Astrocyte (in vitro differentiated cells and primary cell): ENCODE measurements around the gene PDCD10. TPM values are rescaled to one million over a fixed set of nuclear protein-coding genes. Genes with fewer than 3 reads are reported as not detected.

Experiments
- DNase-seq: peaks from one replicate; pipeline ENCODE4 v3.0.0-alpha.2; 2010; ENCODE audit warnings: low read depth
- FAIRE-seq: peaks from 2 replicates; lab custom pipeline; 2011; peaks lifted over from hg19 to GRCh38; lab: Jason Lieb, UNC
- H2AFZ ChIP-seq: 2 replicates; pipeline ENCODE4 v1.6.0; 2012; ENCODE audit warnings: low read depth, low read length, inconsistent platforms
- H3K27ac ChIP-seq: 2 replicates; pipeline ENCODE4 v1.5.1; 2011; ENCODE audit warnings: low read depth, low read length, inconsistent platforms
- H3K27me3 ChIP-seq: 2 replicates; pipeline ENCODE4 v1.6.0; 2011; ENCODE audit warnings: low read length, inconsistent platforms; ENCODE audit not compliant: insufficient read depth
- H3K36me3 ChIP-seq: 2 replicates; pipeline ENCODE4 v1.5.1; 2011; ENCODE audit warnings: low read length, inconsistent platforms; ENCODE audit not compliant: insufficient read depth
- H3K4me1 ChIP-seq: 2 replicates; pipeline ENCODE4 v1.5.1; 2011; ENCODE audit warnings: low read length, inconsistent platforms; ENCODE audit not compliant: insufficient read depth
- H3K4me2 ChIP-seq: 2 replicates; pipeline ENCODE4 v1.6.0; 2012; ENCODE audit warnings: low read length, inconsistent platforms
- H3K4me3 ChIP-seq: 2 replicates; pipeline ENCODE4 v1.5.1; 2011; ENCODE audit warnings: low read depth, mild to moderate bottlenecking, low read length, inconsistent platforms; ENCODE audit not compliant: insufficient read depth
- H3K79me2 ChIP-seq: 2 replicates; pipeline ENCODE4 v1.6.0; 2012; ENCODE audit warnings: mild to moderate bottlenecking, low read length, inconsistent platforms; ENCODE audit not compliant: insufficient read depth
- H3K9ac ChIP-seq: 2 replicates; pipeline ENCODE4 v1.6.0; 2012; ENCODE audit warnings: mild to moderate bottlenecking, low read length, inconsistent platforms
- H3K9me3 ChIP-seq: 2 replicates; pipeline ENCODE4 v1.5.1; 2012; ENCODE audit warnings: low read depth, mild to moderate bottlenecking, low read length, inconsistent platforms; ENCODE audit not compliant: insufficient read depth
- H4K20me1 ChIP-seq: 2 replicates; pipeline ENCODE4 v1.6.0; 2012; ENCODE audit warnings: low read length, inconsistent platforms; ENCODE audit not compliant: insufficient read depth
- H3K27ac Mint-ChIP-seq: one replicate; pipeline ENCODE4 v1.8.0; 2021; ENCODE audit warnings: mild to moderate bottlenecking, mixed read lengths; ENCODE audit not compliant: unreplicated experiment
- H3K27me3 Mint-ChIP-seq: one replicate; pipeline ENCODE4 v1.8.0; 2021; ENCODE audit warnings: low read depth, mixed read lengths; ENCODE audit not compliant: unreplicated experiment
- H3K36me3 Mint-ChIP-seq: one replicate; pipeline ENCODE4 v1.8.0; 2021; ENCODE audit warnings: low read depth, mixed read lengths; ENCODE audit not compliant: unreplicated experiment
- H3K4me1 Mint-ChIP-seq: one replicate; pipeline ENCODE4 v1.8.0; 2021; ENCODE audit warnings: low read depth, mixed read lengths; ENCODE audit not compliant: unreplicated experiment
- H3K4me3 Mint-ChIP-seq: one replicate; pipeline ENCODE4 v1.8.0; 2021; ENCODE audit warnings: mild to moderate bottlenecking, moderate library complexity, mixed read lengths; ENCODE audit not compliant: unreplicated experiment
- H3K9me3 Mint-ChIP-seq: one replicate; pipeline ENCODE4 v1.8.0; 2021; ENCODE audit warnings: mild to moderate bottlenecking, mixed read lengths; ENCODE audit not compliant: unreplicated experiment
- EZH2 ChIP-seq: IDR thresholded peaks from 2 replicates; pipeline ENCODE4 v1.6.1; 2012; ENCODE audit warnings: mild to moderate bottlenecking, low read length, inconsistent platforms; ENCODE audit not compliant: insufficient read depth
- total RNA-seq: library from RNA; stranded (reverse); gene quantifications from 2 replicates; pipeline ENCODE4 v1.2.1, GENCODE V29; 2021
- TF ChIP-seq, protein P1 (sequence below): IDR thresholded peaks from 2 replicates; pipeline ENCODE4 v1.5.1; 2011; ENCODE audit warnings: low read depth, mild to moderate bottlenecking, inconsistent platforms, low read length, moderate library complexity; ENCODE audit not compliant: insufficient read depth

Gene PDCD10
- total RNA-seq, 1 donor from 2014 or later = 66.9 TPM

DNA sequence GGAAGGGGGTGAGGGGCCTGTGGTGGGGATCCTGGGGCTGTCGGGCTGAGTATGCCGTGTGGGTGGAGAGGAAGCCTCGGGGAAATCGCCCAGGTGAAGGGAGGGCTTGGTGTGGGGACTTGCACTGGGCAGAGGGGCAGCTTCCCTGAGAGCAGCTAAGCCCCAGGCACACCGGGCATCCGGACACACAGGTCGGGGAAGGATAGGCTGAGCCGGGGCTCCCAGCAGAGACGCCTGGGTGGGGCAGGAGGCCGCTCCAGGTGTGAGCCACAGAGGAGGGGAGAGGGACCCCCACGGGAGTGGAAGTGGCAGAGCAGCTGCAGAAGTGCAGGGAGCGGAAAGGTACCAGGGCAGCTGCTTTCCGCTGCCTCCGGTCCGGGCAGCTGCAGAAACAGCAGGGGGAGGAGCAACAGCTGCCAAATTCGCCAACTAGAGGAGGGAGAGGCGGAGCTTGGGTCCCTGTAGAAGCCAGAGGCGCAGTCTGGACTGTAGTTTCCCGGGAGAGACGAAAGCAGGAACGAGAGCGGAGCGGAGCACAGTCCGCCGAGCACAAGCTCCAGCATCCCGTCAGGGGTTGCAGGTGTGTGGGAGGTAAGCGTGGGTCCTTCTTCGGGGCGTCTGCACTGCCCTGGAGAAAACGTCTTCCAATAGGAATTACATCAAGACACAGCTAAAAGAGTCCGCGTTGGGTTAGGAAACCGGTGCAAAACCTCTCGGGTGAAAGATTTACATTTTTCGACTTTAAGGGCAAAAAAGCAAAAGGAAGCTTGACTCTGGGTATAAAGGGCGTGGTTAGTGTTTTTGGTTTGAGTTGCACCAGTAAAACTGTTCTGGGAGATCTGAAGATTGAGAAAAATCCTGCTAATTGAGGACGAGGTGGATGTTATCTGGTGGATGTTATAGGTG lies 794 bp upstream of the PDCD10 start, which contains the start of gene SERPINI1:
Gene SERPINI1 (plus strand): TSS at position 489 of the 906 bp plus-strand sequence. CDS start 53,408 bp downstream, outside the sequence.
- peaks cover 43% of the 10 kb centered on the region for H3K79me2 ChIP-seq
- peak within 1 kb of the TSS; percentile 89 for H3K9ac ChIP-seq
- H3K4me1 ChIP-seq = peaks cover 5% of the 10 kb centered on the region
- H3K9me3 ChIP-seq = no peaks in the 10 kb centered on the region
- H3K36me3 ChIP-seq = no peaks in the 10 kb centered on the region
- no peak within 1 kb of the TSS for H3K27ac Mint-ChIP-seq
- H3K4me3 ChIP-seq = peak within 1 kb of the TSS; percentile 89
- no peak within 1 kb of the TSS for H3K4me3 Mint-ChIP-seq
- peak; percentile 85 for DNase-seq
- FAIRE-seq = no peak
- peaks cover 19% of the 10 kb centered on the region for H3K4me1 Mint-ChIP-seq
- H3K36me3 Mint-ChIP-seq = no peaks in the 10 kb centered on the region
- peak within 1 kb of the TSS; percentile 93 for H3K4me2 ChIP-seq
- no peaks in the 10 kb centered on the region for H3K9me3 Mint-ChIP-seq
- H3K27me3 Mint-ChIP-seq = no peaks in the 10 kb centered on the region
- peak within 1 kb of the TSS; percentile 97 for H2AFZ ChIP-seq
- H4K20me1 ChIP-seq = peaks cover 28% of the 10 kb centered on the region
- H3K27ac ChIP-seq = peak within 1 kb of the TSS; percentile 80
- TF ChIP-seq, protein P1, sequence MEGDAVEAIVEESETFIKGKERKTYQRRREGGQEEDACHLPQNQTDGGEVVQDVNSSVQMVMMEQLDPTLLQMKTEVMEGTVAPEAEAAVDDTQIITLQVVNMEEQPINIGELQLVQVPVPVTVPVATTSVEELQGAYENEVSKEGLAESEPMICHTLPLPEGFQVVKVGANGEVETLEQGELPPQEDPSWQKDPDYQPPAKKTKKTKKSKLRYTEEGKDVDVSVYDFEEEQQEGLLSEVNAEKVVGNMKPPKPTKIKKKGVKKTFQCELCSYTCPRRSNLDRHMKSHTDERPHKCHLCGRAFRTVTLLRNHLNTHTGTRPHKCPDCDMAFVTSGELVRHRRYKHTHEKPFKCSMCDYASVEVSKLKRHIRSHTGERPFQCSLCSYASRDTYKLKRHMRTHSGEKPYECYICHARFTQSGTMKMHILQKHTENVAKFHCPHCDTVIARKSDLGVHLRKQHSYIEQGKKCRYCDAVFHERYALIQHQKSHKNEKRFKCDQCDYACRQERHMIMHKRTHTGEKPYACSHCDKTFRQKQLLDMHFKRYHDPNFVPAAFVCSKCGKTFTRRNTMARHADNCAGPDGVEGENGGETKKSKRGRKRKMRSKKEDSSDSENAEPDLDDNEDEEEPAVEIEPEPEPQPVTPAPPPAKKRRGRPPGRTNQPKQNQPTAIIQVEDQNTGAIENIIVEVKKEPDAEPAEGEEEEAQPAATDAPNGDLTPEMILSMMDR = no peak
- TF ChIP-seq EZH2 = no peak
- H3K27me3 ChIP-seq = no peaks in the 10 kb centered on the region

- no peaks in the 10 kb centered on the region for H3K9me3 ChIP-seq
- peak overlapping the region; percentile 89 for H3K4me3 ChIP-seq
- peaks cover 57% of the 10 kb centered on the region for H3K79me2 ChIP-seq
- peak overlapping the region; percentile 93 for H3K4me2 ChIP-seq
- H3K36me3 ChIP-seq = no peaks in the 10 kb centered on the region
- H4K20me1 ChIP-seq = peaks cover 43% of the 10 kb centered on the region
- no peak overlapping the region for H3K27ac Mint-ChIP-seq
- no peaks in the 10 kb centered on the region for H3K9me3 Mint-ChIP-seq
- peaks cover 19% of the 10 kb centered on the region for H3K4me1 Mint-ChIP-seq
- DNase-seq (no peak), FAIRE-seq (no peak)
- no peaks in the 10 kb centered on the region for H3K27me3 ChIP-seq
- H2AFZ ChIP-seq = peak overlapping the region; percentile 97
- H3K4me1 ChIP-seq = peaks cover 5% of the 10 kb centered on the region
- H3K36me3 Mint-ChIP-seq = no peaks in the 10 kb centered on the region
- peak overlapping the region; percentile 89 for H3K9ac ChIP-seq
- H3K27me3 Mint-ChIP-seq = no peaks in the 10 kb centered on the region
- TF ChIP-seq, protein P1 = no peak
- no peak for TF ChIP-seq EZH2
- peak overlapping the region; percentile 80 for H3K27ac ChIP-seq
- H3K4me3 Mint-ChIP-seq = no peak overlapping the region
Observed at GRCh38 chr3:167733961-167734497, 663 bp downstream of the PDCD10 start.
